ENCODE results near the gene FUBP3. TPM values are rescaled to one million over a fixed set of nuclear protein-coding genes. Genes with fewer than 3 reads are reported as not detected.

Gene FUBP3
- total RNA-seq, 6 experiments from 2014 or later = 60.6 to 65.9 (median 63.1) TPM

DNA sequence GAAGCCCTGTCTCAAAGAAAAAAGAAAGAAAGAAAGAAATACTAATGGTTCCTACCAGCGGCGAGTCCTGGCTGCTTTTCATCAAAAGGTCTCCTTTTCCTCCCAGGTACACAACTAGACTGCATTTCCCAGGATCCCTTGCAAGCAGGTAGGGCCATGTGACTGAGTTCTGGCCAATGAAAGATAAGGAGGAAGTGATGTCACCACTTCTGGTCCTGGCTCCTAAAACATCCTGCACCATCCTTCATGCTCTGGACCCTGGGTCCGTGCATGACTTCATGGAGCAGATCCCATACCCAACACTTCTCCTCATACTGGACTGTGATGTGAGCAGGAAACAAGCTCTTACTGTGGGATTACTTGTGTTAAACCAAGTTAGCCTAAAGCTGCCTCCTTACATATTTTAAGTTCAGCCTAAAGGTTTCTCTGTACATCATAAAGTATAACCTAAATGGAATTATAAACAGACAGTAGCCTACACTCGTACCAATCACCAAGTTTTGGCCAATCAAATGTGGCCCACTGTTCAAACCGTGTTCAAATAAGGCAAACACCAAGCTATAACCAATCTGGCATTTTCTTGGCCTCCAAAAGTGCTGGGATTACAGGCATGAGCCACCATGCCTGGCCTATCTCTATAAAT, 30.2 kb upstream of the FUBP3 start:
- TF ChIP-seq, protein P1, sequence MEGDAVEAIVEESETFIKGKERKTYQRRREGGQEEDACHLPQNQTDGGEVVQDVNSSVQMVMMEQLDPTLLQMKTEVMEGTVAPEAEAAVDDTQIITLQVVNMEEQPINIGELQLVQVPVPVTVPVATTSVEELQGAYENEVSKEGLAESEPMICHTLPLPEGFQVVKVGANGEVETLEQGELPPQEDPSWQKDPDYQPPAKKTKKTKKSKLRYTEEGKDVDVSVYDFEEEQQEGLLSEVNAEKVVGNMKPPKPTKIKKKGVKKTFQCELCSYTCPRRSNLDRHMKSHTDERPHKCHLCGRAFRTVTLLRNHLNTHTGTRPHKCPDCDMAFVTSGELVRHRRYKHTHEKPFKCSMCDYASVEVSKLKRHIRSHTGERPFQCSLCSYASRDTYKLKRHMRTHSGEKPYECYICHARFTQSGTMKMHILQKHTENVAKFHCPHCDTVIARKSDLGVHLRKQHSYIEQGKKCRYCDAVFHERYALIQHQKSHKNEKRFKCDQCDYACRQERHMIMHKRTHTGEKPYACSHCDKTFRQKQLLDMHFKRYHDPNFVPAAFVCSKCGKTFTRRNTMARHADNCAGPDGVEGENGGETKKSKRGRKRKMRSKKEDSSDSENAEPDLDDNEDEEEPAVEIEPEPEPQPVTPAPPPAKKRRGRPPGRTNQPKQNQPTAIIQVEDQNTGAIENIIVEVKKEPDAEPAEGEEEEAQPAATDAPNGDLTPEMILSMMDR (IDR thresholded peaks at IDR 0.05) = no peak
- H3K4me1 Mint-ChIP-seq (ENCODE audit: low read depth) = no peaks in the 10 kb centered on the region

DNA sequence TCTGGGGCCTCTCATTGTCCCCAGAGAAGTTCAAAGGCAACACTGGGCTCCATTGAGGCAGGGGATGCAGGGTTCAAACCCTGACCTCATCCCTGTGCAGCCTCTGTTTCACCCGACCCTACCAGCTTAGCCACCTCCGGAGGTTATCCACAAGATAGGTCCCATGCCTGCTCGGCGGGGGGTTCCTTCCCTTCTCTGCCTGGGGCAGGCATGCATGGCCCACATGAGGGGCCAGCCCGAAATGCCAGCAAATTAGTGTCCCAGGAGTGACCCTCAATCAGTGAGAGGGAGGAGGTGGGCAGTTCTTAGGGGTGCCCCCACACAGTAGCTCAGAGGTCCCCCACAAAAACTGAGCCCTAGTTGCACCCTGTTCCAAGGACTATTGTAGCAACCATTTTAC, 24.8 kb upstream of the FUBP3 start:
- no peak overlapping the region for H3K27ac Mint-ChIP-seq
- no peaks in the 10 kb centered on the region for H3K4me1 Mint-ChIP-seq (ENCODE audit: low read depth)
- no peak overlapping the region for H3K4me3 Mint-ChIP-seq

More for the DNA sequence above, 30.2 kb upstream of the FUBP3 start:
- Mint-ChIP-seq H3K36me3 (ENCODE audit: low read depth) (peaks cover 3% of the 10 kb centered on the region; the same call in 1 of the 2 replicates), H3K9me3 (peaks cover 9% of the 10 kb centered on the region), H3K4me3 (no peak overlapping the region), H3K27me3 (ENCODE audit: insufficient read depth) (peaks cover 23% of the 10 kb centered on the region), H3K27ac (no peak overlapping the region)
- DNase-seq = no peak

DNA sequence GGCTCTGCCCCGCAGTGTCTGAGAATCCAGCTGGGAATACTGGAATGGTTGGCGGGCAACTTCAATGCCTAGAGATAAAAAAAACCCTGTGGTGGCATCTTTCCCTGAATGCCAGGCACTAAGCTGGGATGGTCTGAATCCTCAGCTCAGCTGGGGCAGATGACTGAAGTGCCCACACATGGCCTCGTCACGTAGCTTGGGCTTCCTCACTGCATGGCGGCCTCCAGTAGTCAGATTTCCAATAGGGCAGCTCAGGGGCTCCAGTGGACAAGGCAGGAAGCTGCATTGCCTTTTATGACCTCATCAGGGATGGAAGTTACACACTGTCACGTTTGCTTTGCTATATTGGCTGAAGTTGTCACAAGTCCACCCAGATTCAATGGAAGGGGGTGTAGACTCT, 24.3 kb upstream of the FUBP3 start:
- 0 out of 2 replicates have a peak, but pooled peaks cover 4% of the 10 kb centered on the region for H3K36me3 Mint-ChIP-seq (ENCODE audit: low read depth)
- H3K27me3 Mint-ChIP-seq (ENCODE audit: insufficient read depth) = peaks cover 15% of the 10 kb centered on the region

More for the DNA sequence above, 24.8 kb upstream of the FUBP3 start:
- Mint-ChIP-seq H3K27me3 (ENCODE audit: insufficient read depth) (peaks cover 15% of the 10 kb centered on the region), H3K9me3 (peaks cover 5% of the 10 kb centered on the region; the same call in 1 of the 2 replicates), H3K36me3 (ENCODE audit: low read depth) (0 out of 2 replicates have a peak, but pooled peaks cover 4% of the 10 kb centered on the region)
- TF ChIP-seq, protein P1 (IDR thresholded peaks at IDR 0.05) = no peak
- DNase-seq = no peak

DNA sequence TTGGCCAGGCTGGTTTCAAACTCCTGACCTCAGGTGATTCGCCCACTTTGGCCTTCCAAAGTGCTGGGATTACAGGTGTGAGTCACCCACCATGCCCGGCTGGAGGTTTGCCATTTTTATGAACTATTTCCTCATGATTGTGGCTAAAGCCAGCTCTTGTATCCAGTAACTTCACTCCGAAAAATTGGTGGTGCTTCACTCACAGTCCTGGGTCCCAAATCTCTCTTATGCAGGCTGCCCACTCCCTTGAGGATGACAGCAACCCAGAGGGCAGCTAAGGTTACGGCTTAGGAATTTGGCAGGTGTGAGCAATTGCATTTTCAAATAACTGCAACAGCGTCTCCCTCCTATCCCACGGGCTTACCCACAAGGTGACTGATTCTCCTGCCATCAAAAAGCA, 23.4 kb upstream of the FUBP3 start:
- TF ChIP-seq, protein P1 (IDR thresholded peaks at IDR 0.05) = no peak
- Mint-ChIP-seq H3K27me3 (ENCODE audit: insufficient read depth) (peaks cover 19% of the 10 kb centered on the region), H3K36me3 (ENCODE audit: low read depth) (0 out of 2 replicates have a peak, but pooled peaks cover 4% of the 10 kb centered on the region), H3K4me3 (no peak overlapping the region), H3K27ac (no peak overlapping the region), H3K9me3 (peaks cover 5% of the 10 kb centered on the region; the same call in 1 of the 2 replicates), H3K4me1 (ENCODE audit: low read depth) (no peaks in the 10 kb centered on the region)
- DNase-seq = no peak

More for the DNA sequence above, 24.3 kb upstream of the FUBP3 start:
- no peak overlapping the region for H3K27ac Mint-ChIP-seq
- no peak overlapping the region for H3K4me3 Mint-ChIP-seq
- DNase-seq = no peak
- peaks cover 5% of the 10 kb centered on the region; the same call in 1 of the 2 replicates for H3K9me3 Mint-ChIP-seq
- TF ChIP-seq, protein P1 (IDR thresholded peaks at IDR 0.05) = no peak
- no peaks in the 10 kb centered on the region for H3K4me1 Mint-ChIP-seq (ENCODE audit: low read depth)

DNA sequence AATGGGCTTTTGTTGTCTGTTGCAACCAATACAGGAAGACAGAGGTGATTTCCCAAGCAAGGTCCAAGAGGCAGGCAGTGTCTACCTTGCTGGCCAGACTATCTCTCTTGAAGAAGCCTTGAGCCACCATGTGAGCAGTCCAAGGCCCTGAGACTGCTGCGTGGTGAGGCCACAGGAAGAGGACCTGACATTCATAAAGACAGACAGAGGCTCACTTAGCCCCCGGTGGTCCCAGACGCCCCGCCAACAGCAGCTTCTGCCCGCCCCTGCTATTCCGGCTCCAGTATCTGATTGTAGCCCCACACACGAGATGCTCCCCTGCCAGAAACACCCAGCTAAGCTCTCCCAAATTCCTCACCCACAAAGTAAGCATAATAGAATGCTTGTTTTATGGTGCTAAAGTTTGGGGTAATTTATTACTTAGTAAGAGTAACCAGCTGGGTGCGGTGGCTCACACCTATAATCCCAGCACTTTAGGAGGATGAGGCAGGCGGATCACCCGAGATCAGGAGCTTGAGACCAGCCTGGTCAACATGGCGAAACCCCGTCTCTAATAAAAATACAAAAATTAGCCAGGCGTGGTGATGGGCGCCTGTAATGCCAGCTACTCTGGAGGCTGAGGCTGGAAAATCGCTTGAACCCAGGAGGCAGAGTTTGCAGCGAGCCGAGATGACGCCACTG, 22.8 kb upstream of the FUBP3 start:
- DNase-seq = no peak
- Mint-ChIP-seq H3K27ac (no peak overlapping the region), H3K4me1 (ENCODE audit: low read depth) (no peaks in the 10 kb centered on the region), H3K4me3 (no peak overlapping the region), H3K9me3 (peaks cover 5% of the 10 kb centered on the region; the same call in 1 of the 2 replicates), H3K36me3 (ENCODE audit: low read depth) (0 out of 2 replicates have a peak, but pooled peaks cover 4% of the 10 kb centered on the region), H3K27me3 (ENCODE audit: insufficient read depth) (peaks cover 22% of the 10 kb centered on the region)
- TF ChIP-seq, protein P1 (IDR thresholded peaks at IDR 0.05) = no peak

Measured in HFFc6 (cell line).